Mesothelial cell of epicardium (in vitro differentiated cells): Measurements from ENCODE around the gene SYNDIG1L. TPM values are rescaled to one million over a fixed set of nuclear protein-coding genes. Genes with fewer than 3 reads are reported as not detected.

ENCODE experiments used
- DNase-seq, 2 experiments: peaks; one replicate each; pipeline ENCODE4 v3.0.0; 2021; ENCODE audit warnings: low spot score in 2 of 2; ENCODE audit not compliant: unreplicated experiment in 2 of 2
- H3K27ac Mint-ChIP-seq: 2 replicates; pipeline ENCODE4 v1.8.0; 2021; ENCODE audit warnings: mixed read lengths
- H3K27me3 Mint-ChIP-seq: 2 replicates; pipeline ENCODE4 v1.8.0; 2021; ENCODE audit warnings: low read depth, mixed read lengths
- H3K36me3 Mint-ChIP-seq: 2 replicates; pipeline ENCODE4 v1.8.0; 2021; ENCODE audit warnings: mixed read lengths
- H3K4me1 Mint-ChIP-seq: 2 replicates; pipeline ENCODE4 v1.8.0; 2021; ENCODE audit warnings: mixed read lengths
- H3K4me3 Mint-ChIP-seq: 2 replicates; pipeline ENCODE4 v1.8.0; 2021; ENCODE audit warnings: mild to moderate bottlenecking, moderate library complexity, mixed read lengths
- H3K9me3 Mint-ChIP-seq: 2 replicates; pipeline ENCODE4 v1.8.0; 2021; ENCODE audit warnings: mixed read lengths
- CTCF ChIP-seq: fragments of 200-600 bp; sonication (generic); IDR thresholded peaks from one replicate; pipeline ENCODE4 v1.5.0; 2021; ENCODE audit warnings: antibody characterized with exemption; ENCODE audit not compliant: unreplicated experiment
- total RNA-seq: library from RNA; stranded (reverse); gene quantifications from 3 replicates; pipeline ENCODE4 v1.2.1, GENCODE V29; 2021

Gene SYNDIG1L
- total RNA-seq, 1 donor from 2014 or later = 0.58 TPM

GRCh38 chr14:74356892-74357575, 69.0 kb downstream of the SYNDIG1L start:
- Mint-ChIP-seq H3K36me3 (no peaks in the 10 kb centered on the region), H3K4me3 (no peak overlapping the region), H3K27me3 (peaks cover 4% of the 10 kb centered on the region), H3K4me1 (no peaks in the 10 kb centered on the region), H3K27ac (no peak overlapping the region), H3K9me3 (no peaks in the 10 kb centered on the region)
- no peak for DNase-seq
- no peak for TF ChIP-seq CTCF

Other genes starting within 250 kb of the SYNDIG1L start
- not detected in 3 replicates for gene VSX2, start 186.8 kb downstream of the SYNDIG1L start, total RNA-seq
- 112 to 117 TPM (median 113 TPM) in 3 replicates for gene ABCD4, start 123.3 kb downstream of the SYNDIG1L start, total RNA-seq
- not detected in 3 replicates for gene VRTN, start 77.7 kb downstream of the SYNDIG1L start, total RNA-seq
- gene NPC2, start 67.1 kb upstream of the SYNDIG1L start, total RNA-seq = 178 to 194 TPM (median 178 TPM) in 3 replicates
- 24.0 to 25.4 TPM (median 24.1 TPM) in 3 replicates for gene ISCA2, start 67.6 kb upstream of the SYNDIG1L start, total RNA-seq
- gene LTBP2, start 186.0 kb upstream of the SYNDIG1L start, total RNA-seq = 2.9 to 3.4 TPM (median 3.4 TPM) in 3 replicates